Caco-2 (cell line): ENCODE measurements around the gene FBN2. TPM values are rescaled to one million over a fixed set of nuclear protein-coding genes. Genes with fewer than 3 reads are reported as not detected.
A peak's percentile ranks its signal among the peaks of the same experiment; 100 is the strongest.

Source experiments
- BruUV-seq: library from RNA; stranded (reverse); fragments of 400-500 nt; replicated peaks from 2 replicates; lab custom pipeline; 2021; lab: Mats Ljungman, UMichigan
- CTCF ChIA-PET: fragments of 300-600 bp; sonication (Branson Sonifier 250); formaldehyde crosslinking; loops from one replicate; lab custom pipeline; 2022; ENCODE audit warnings: antibody characterized with exemption; lab: Charles Lee
- POLR2A ChIA-PET: fragments of 300-600 bp; sonication (Branson Sonifier 250); formaldehyde crosslinking; loops from one replicate; lab custom pipeline; 2022; ENCODE audit warnings: antibody characterized with exemption; lab: Charles Lee
- DNase-seq, 2 experiments: peaks; one replicate each; pipeline versions ENCODE4 v3.0.0 to v3.0.0-alpha.2; 2020 to 2022
- H3K27me3 ChIP-seq: replicated peaks from 2 replicates; pipeline ENCODE4 v1.6.0; 2011; ENCODE audit warnings: low read length; ENCODE audit not compliant: control insufficient read depth, insufficient read depth
- H3K36me3 ChIP-seq: 2 replicates; pipeline ENCODE4 v1.5.1; 2011; ENCODE audit warnings: low read length; ENCODE audit not compliant: control insufficient read depth, insufficient read depth
- H3K4me1 ChIP-seq: fragments of 250-450 bp; sonication (Bioruptor Pico); 2 replicates; pipeline ENCODE4 v1.5.1; 2020; ENCODE audit warnings: mild to moderate bottlenecking
- H3K4me3 ChIP-seq: 2 replicates; pipeline ENCODE4 v1.5.1; 2011; ENCODE audit warnings: low read depth, mild to moderate bottlenecking, control low read depth, low read length
- H3K9me3 ChIP-seq: fragments of 250-450 bp; sonication (Bioruptor Pico); 2 replicates; pipeline ENCODE4 v1.5.1; 2020; ENCODE audit warnings: mild to moderate bottlenecking, moderate library complexity
- H3K27ac Mint-ChIP-seq: one replicate; pipeline ENCODE4 v1.8.0; 2022; ENCODE audit warnings: mixed read lengths; ENCODE audit not compliant: unreplicated experiment
- H3K27me3 Mint-ChIP-seq: one replicate; pipeline ENCODE4 v1.8.0; 2022; ENCODE audit warnings: mixed read lengths; ENCODE audit not compliant: insufficient read depth, unreplicated experiment
- H3K36me3 Mint-ChIP-seq: one replicate; pipeline ENCODE4 v1.8.0; 2022; ENCODE audit warnings: mild to moderate bottlenecking, mixed read lengths; ENCODE audit not compliant: insufficient read depth, unreplicated experiment
- H3K4me1 Mint-ChIP-seq: one replicate; pipeline ENCODE4 v1.8.0; 2022; ENCODE audit warnings: low read depth, mixed read lengths; ENCODE audit not compliant: unreplicated experiment
- H3K4me3 Mint-ChIP-seq: one replicate; pipeline ENCODE4 v1.8.0; 2022; ENCODE audit warnings: mild to moderate bottlenecking, moderate library complexity, mixed read lengths; ENCODE audit not compliant: unreplicated experiment
- H3K9me3 Mint-ChIP-seq: one replicate; pipeline ENCODE4 v1.8.0; 2022; ENCODE audit warnings: mixed read lengths; ENCODE audit not compliant: unreplicated experiment
- CTCF ChIP-seq, 2 experiments: fragments of 200-600 bp in 1 of 2; IDR thresholded peaks; 1 replicate in 1 of 2; 2 replicates in 1 of 2; pipeline versions ENCODE4 v1.5.1 to v1.8.0; 2011 to 2022; ENCODE audit warnings: antibody characterized with exemption in 1 of 2, control low read depth in 1 of 2, inconsistent platforms in 1 of 2, low read depth in 1 of 2, low read length in 1 of 2, mild to moderate bottlenecking in 1 of 2, moderate library complexity in 1 of 2; ENCODE audit not compliant: insufficient read depth in 1 of 2, severe bottlenecking in 1 of 2, unreplicated experiment in 1 of 2
- intact Hi-C: fragments of 100-400 bp; cut with micrococcal nuclease; formaldehyde crosslinking; loops from one replicate; pipeline ENCODE4 v1.10.0; 2022; ENCODE audit not compliant: unreplicated experiment
- total RNA-seq: library from RNA; stranded (reverse); gene quantifications from 2 replicates; pipeline ENCODE4 v1.2.3, GENCODE V29; 2022

The FBN2 gene
- total RNA-seq, 1 experiment from 2014 or later = 0.09 TPM

GRCh38 chr5:128358826-128359225 is 179.2 kb downstream of the FBN2 start:
- ChIA-PET CTCF (no interaction called here), POLR2A (no interaction called here)
- Histone ChIP-seq H3K27me3 (no peaks in the 10 kb centered on the region), H3K36me3 (no peaks in the 10 kb centered on the region), H3K9me3 (no peaks in the 10 kb centered on the region), H3K4me3 (no peak overlapping the region), H3K4me1 (peaks cover 17% of the 10 kb centered on the region)
- DNase-seq = no peak
- peak overlapping the region; percentile 52 for H3K4me3 Mint-ChIP-seq
- BruUV-seq = no TSS peak
- H3K27me3 Mint-ChIP-seq = no peaks in the 10 kb centered on the region
- no peak for TF ChIP-seq CTCF (IDR thresholded peaks at IDR 0.05; ENCODE audit: insufficient read depth in 1 of 2, low read depth in 1 of 2, low read length in 1 of 2, severe bottlenecking in 1 of 2, unreplicated experiment in 1 of 2)
- no peak overlapping the region for H3K27ac Mint-ChIP-seq
- H3K4me1 Mint-ChIP-seq = peaks cover 18% of the 10 kb centered on the region
- no peaks in the 10 kb centered on the region for H3K9me3 Mint-ChIP-seq
- no peaks in the 10 kb centered on the region for H3K36me3 Mint-ChIP-seq
- intact Hi-C loops = loop anchor here (10.0 kb wide), 1 partner anchor 144 kb away; no protein-coding TSS in a partner anchor

- H3K36me3 Mint-ChIP-seq = no peaks in the 10 kb centered on the region
- no peak for DNase-seq
- intact Hi-C loops = loop anchor here (10.0 kb wide), 1 partner anchor 142 kb away; no protein-coding TSS in a partner anchor
- H3K27ac Mint-ChIP-seq = no peak overlapping the region
- Histone ChIP-seq H3K9me3 (no peaks in the 10 kb centered on the region), H3K36me3 (no peaks in the 10 kb centered on the region), H3K4me3 (no peak overlapping the region), H3K4me1 (peaks cover 17% of the 10 kb centered on the region), H3K27me3 (no peaks in the 10 kb centered on the region)
- no peak for TF ChIP-seq CTCF (IDR thresholded peaks at IDR 0.05; ENCODE audit: insufficient read depth in 1 of 2, low read depth in 1 of 2, low read length in 1 of 2, severe bottlenecking in 1 of 2, unreplicated experiment in 1 of 2)
- H3K27me3 Mint-ChIP-seq = no peaks in the 10 kb centered on the region
- POLR2A ChIA-PET = no interaction called here
- no TSS peak for BruUV-seq
- no peak overlapping the region for H3K4me3 Mint-ChIP-seq
- H3K9me3 Mint-ChIP-seq = no peaks in the 10 kb centered on the region
- H3K4me1 Mint-ChIP-seq = peaks cover 18% of the 10 kb centered on the region
- CTCF ChIA-PET = no interaction called here
Observed at GRCh38 chr5:128357226-128357625, 180.8 kb downstream of the FBN2 start.

- TF ChIP-seq CTCF (IDR thresholded peaks at IDR 0.05; ENCODE audit: insufficient read depth in 1 of 2, low read depth in 1 of 2, low read length in 1 of 2, severe bottlenecking in 1 of 2, unreplicated experiment in 1 of 2) = no peak
- H3K36me3 ChIP-seq = no peaks in the 10 kb centered on the region
- H3K9me3 Mint-ChIP-seq = no peaks in the 10 kb centered on the region
- H3K9me3 ChIP-seq = no peaks in the 10 kb centered on the region
- H3K27me3 ChIP-seq = no peaks in the 10 kb centered on the region
- BruUV-seq = no TSS peak
- POLR2A ChIA-PET = no interaction called here
- no peak overlapping the region for H3K4me3 ChIP-seq
- no peaks in the 10 kb centered on the region for H3K27me3 Mint-ChIP-seq
- no peak for DNase-seq
- H3K4me1 ChIP-seq = peaks cover 17% of the 10 kb centered on the region
- no peaks in the 10 kb centered on the region for H3K36me3 Mint-ChIP-seq
- CTCF ChIA-PET = no interaction called here
- H3K4me1 Mint-ChIP-seq = peaks cover 18% of the 10 kb centered on the region
- intact Hi-C loops = loop anchor here (10.0 kb wide), 1 partner anchor 141 kb away; no protein-coding TSS in a partner anchor
- H3K4me3 Mint-ChIP-seq = no peak overlapping the region
- H3K27ac Mint-ChIP-seq = no peak overlapping the region
Observed at GRCh38 chr5:128355961-128356360, 182.1 kb downstream of the FBN2 start.
